ENCODE measurements around the gene CFAP97. TPM values are rescaled to one million over a fixed set of nuclear protein-coding genes. Genes with fewer than 3 reads are reported as not detected.
"Not testable (repeated sequence)": the region's sequence is repeated elsewhere in the genome, so short reads cannot be mapped to it uniquely, and the experiment has no call there.

The CFAP97 gene
- total RNA-seq, 2 donors from 2014 or later, result 14.1 to 15.1 TPM

- Histone ChIP-seq H3K4me1 (peaks cover 0 to 35% of the 10 kb centered on the region in 2 donors), H3K9me3 (no peaks in the 10 kb centered on the region), H3K27me3 (no peaks in the 10 kb centered on the region), H3K4me3 (peak within 1 kb of the TSS; percentile 72 to 79), H3K36me3 (no peaks in the 10 kb centered on the region), H3K27ac (peak within 1 kb of the TSS; percentile 88 to 91)
- TF ChIP-seq, protein P1, sequence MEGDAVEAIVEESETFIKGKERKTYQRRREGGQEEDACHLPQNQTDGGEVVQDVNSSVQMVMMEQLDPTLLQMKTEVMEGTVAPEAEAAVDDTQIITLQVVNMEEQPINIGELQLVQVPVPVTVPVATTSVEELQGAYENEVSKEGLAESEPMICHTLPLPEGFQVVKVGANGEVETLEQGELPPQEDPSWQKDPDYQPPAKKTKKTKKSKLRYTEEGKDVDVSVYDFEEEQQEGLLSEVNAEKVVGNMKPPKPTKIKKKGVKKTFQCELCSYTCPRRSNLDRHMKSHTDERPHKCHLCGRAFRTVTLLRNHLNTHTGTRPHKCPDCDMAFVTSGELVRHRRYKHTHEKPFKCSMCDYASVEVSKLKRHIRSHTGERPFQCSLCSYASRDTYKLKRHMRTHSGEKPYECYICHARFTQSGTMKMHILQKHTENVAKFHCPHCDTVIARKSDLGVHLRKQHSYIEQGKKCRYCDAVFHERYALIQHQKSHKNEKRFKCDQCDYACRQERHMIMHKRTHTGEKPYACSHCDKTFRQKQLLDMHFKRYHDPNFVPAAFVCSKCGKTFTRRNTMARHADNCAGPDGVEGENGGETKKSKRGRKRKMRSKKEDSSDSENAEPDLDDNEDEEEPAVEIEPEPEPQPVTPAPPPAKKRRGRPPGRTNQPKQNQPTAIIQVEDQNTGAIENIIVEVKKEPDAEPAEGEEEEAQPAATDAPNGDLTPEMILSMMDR (IDR thresholded peaks at IDR 0.05), result peak in 1 of 2 donors; percentile 34
- DNase-seq (ENCODE audit: low spot score), result peak; percentile 82
These were observed 5.4 kb upstream of the CFAP97 start, which contains the start of gene SNX25 for GRCh38 chr4:185209031-185209851. SNX25 (plus strand) TSS chr4:185209598; CDS start chr4:185209827, 229 bp downstream.

DNA sequence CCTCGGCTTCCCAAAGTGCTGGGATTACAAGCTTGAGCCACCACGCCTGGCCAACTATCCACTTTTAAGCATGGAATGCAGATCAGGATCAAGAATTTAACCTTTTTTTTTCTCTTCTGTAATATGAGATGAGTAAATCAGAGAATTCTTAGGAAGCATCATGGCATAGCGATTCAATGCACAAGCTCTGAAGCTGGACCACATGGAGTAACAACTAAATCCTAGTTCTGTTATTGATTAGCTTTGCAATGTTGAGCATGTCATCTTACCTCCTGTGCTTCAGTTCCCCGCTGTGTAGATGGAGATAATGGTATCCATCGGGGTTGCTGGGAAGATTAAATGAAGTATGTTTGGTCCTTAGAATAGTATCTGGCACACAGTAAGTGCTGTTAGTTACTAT, 3.7 kb upstream of the CFAP97 start:
- no peak overlapping the region for H3K4me3 ChIP-seq
- no peaks in the 10 kb centered on the region for H3K36me3 ChIP-seq
- no peak overlapping the region for H3K27ac ChIP-seq
- no peaks in the 10 kb centered on the region for H3K27me3 ChIP-seq
- no peaks in the 10 kb centered on the region for H3K9me3 ChIP-seq
- TF ChIP-seq, protein P1 (IDR thresholded peaks at IDR 0.05), result no peak
- DNase-seq (ENCODE audit: low spot score), result no peak
- peaks cover 0 to 38% of the 10 kb centered on the region in 2 donors for H3K4me1 ChIP-seq

GRCh38 chr4:185205697-185206342, 2.0 kb upstream of the CFAP97 start:
- no peaks in the 10 kb centered on the region for H3K27me3 ChIP-seq
- H3K4me3 ChIP-seq, result no peak overlapping the region
- TF ChIP-seq, protein P1 (IDR thresholded peaks at IDR 0.05), result no peak
- no peak for DNase-seq (ENCODE audit: low spot score)
- no peaks in the 10 kb centered on the region for H3K9me3 ChIP-seq
- H3K4me1 ChIP-seq, result peaks cover 0 to 36% of the 10 kb centered on the region in 2 donors
- H3K27ac ChIP-seq, result no peak overlapping the region
- H3K36me3 ChIP-seq, result no peaks in the 10 kb centered on the region

DNA sequence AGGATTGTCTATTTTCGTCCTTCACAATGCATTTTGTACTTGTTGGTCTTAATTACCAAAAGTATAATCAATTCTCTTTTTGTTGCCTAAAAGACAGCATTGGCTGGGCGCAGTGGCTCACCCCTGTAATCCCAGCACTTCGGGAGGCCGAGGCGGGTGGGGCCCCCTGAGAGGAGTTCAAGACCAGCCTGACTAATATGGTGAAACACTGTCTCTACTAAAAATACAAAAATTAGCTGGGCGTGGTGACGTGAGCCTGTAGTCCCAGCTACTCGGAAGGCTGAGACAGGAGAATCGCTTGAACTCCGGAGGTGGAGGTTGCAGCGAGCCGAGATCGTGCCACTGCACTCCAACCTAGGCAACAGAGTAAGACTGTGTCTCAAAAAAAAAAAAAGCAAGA, 1.3 kb upstream of the CFAP97 start:
- H3K36me3 ChIP-seq; DNase-seq (ENCODE audit: low spot score); H3K4me3 ChIP-seq; H3K27me3 ChIP-seq; H3K9me3 ChIP-seq; H3K27ac ChIP-seq: not testable (repeated sequence)
- H3K4me1 ChIP-seq, result peaks cover 0 to 34% of the 10 kb centered on the region in 2 donors

DNA sequence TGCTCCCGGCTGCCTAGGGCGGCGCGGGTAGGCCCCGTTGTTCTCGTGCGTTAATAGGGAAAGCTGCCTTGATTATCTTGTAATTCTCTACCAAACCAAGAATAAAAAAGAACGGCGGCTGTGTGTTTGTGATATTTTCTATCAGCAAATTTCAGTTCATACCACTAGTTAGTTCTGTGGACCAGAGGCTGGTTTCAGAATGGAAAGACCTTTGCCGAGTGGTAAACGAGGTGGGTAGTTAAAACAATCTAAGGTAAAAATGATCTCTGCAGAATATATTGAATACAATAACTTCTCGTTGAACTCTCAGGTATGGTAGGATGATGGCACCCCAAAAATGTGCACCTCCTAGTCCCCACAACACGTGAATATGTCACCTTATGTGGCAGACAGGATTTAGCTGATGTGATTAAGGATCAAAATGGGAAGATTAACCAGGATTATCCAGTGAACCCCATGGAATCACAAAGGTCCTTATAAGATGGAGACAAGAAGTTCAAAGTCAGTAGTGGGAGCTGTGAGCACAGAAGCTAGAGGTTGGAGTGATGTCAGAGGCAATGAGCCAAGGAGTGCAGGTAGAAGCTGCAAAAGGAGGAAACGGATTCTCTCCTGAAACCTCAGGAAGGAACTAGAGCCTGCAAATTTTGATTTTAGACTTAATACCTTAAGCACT, 574 bp upstream of the CFAP97 start:
- H3K27ac ChIP-seq, result peak overlapping the region; percentile 96 to 98
- no peaks in the 10 kb centered on the region for H3K9me3 ChIP-seq
- H3K36me3 ChIP-seq, result no peaks in the 10 kb centered on the region
- peak overlapping the region; percentile 70 to 75 for H3K4me3 ChIP-seq
- no peaks in the 10 kb centered on the region for H3K27me3 ChIP-seq
- DNase-seq (ENCODE audit: low spot score), result no peak
- TF ChIP-seq, protein P1 (IDR thresholded peaks at IDR 0.05), result no peak
- H3K4me1 ChIP-seq, result peaks cover 0 to 34% of the 10 kb centered on the region in 2 donors

All from right atrium auricular region (tissue), 2 donors.